Astrocyte (in vitro differentiated cells and primary cell): ENCODE measurements around the gene SPP2. TPM values are rescaled to one million over a fixed set of nuclear protein-coding genes. Genes with fewer than 3 reads are reported as not detected.
A peak's percentile ranks its signal among the peaks of the same experiment; 100 is the strongest.

Experiments used
- DNase-seq: peaks from one replicate; pipeline ENCODE4 v3.0.0-alpha.2; 2010; ENCODE audit warnings: low read depth
- FAIRE-seq: peaks from 2 replicates; lab custom pipeline; 2011; peaks lifted over from hg19 to GRCh38; lab: Jason Lieb, UNC
- H2AFZ ChIP-seq: 2 replicates; pipeline ENCODE4 v1.6.0; 2012; ENCODE audit warnings: low read depth, low read length, inconsistent platforms
- H3K27ac ChIP-seq: 2 replicates; pipeline ENCODE4 v1.5.1; 2011; ENCODE audit warnings: low read depth, low read length, inconsistent platforms
- H3K27me3 ChIP-seq: 2 replicates; pipeline ENCODE4 v1.6.0; 2011; ENCODE audit warnings: low read length, inconsistent platforms; ENCODE audit not compliant: insufficient read depth
- H3K36me3 ChIP-seq: 2 replicates; pipeline ENCODE4 v1.5.1; 2011; ENCODE audit warnings: low read length, inconsistent platforms; ENCODE audit not compliant: insufficient read depth
- H3K4me1 ChIP-seq: 2 replicates; pipeline ENCODE4 v1.5.1; 2011; ENCODE audit warnings: low read length, inconsistent platforms; ENCODE audit not compliant: insufficient read depth
- H3K4me2 ChIP-seq: 2 replicates; pipeline ENCODE4 v1.6.0; 2012; ENCODE audit warnings: low read length, inconsistent platforms
- H3K4me3 ChIP-seq: 2 replicates; pipeline ENCODE4 v1.5.1; 2011; ENCODE audit warnings: low read depth, mild to moderate bottlenecking, low read length, inconsistent platforms; ENCODE audit not compliant: insufficient read depth
- H3K79me2 ChIP-seq: 2 replicates; pipeline ENCODE4 v1.6.0; 2012; ENCODE audit warnings: mild to moderate bottlenecking, low read length, inconsistent platforms; ENCODE audit not compliant: insufficient read depth
- H3K9ac ChIP-seq: 2 replicates; pipeline ENCODE4 v1.6.0; 2012; ENCODE audit warnings: mild to moderate bottlenecking, low read length, inconsistent platforms
- H3K9me3 ChIP-seq: 2 replicates; pipeline ENCODE4 v1.5.1; 2012; ENCODE audit warnings: low read depth, mild to moderate bottlenecking, low read length, inconsistent platforms; ENCODE audit not compliant: insufficient read depth
- H4K20me1 ChIP-seq: 2 replicates; pipeline ENCODE4 v1.6.0; 2012; ENCODE audit warnings: low read length, inconsistent platforms; ENCODE audit not compliant: insufficient read depth
- H3K27ac Mint-ChIP-seq: one replicate; pipeline ENCODE4 v1.8.0; 2021; ENCODE audit warnings: mild to moderate bottlenecking, mixed read lengths; ENCODE audit not compliant: unreplicated experiment
- H3K27me3 Mint-ChIP-seq: one replicate; pipeline ENCODE4 v1.8.0; 2021; ENCODE audit warnings: low read depth, mixed read lengths; ENCODE audit not compliant: unreplicated experiment
- H3K36me3 Mint-ChIP-seq: one replicate; pipeline ENCODE4 v1.8.0; 2021; ENCODE audit warnings: low read depth, mixed read lengths; ENCODE audit not compliant: unreplicated experiment
- H3K4me1 Mint-ChIP-seq: one replicate; pipeline ENCODE4 v1.8.0; 2021; ENCODE audit warnings: low read depth, mixed read lengths; ENCODE audit not compliant: unreplicated experiment
- H3K4me3 Mint-ChIP-seq: one replicate; pipeline ENCODE4 v1.8.0; 2021; ENCODE audit warnings: mild to moderate bottlenecking, moderate library complexity, mixed read lengths; ENCODE audit not compliant: unreplicated experiment
- H3K9me3 Mint-ChIP-seq: one replicate; pipeline ENCODE4 v1.8.0; 2021; ENCODE audit warnings: mild to moderate bottlenecking, mixed read lengths; ENCODE audit not compliant: unreplicated experiment
- EZH2 ChIP-seq: IDR thresholded peaks from 2 replicates; pipeline ENCODE4 v1.6.1; 2012; ENCODE audit warnings: mild to moderate bottlenecking, low read length, inconsistent platforms; ENCODE audit not compliant: insufficient read depth
- total RNA-seq: library from RNA; stranded (reverse); gene quantifications from 2 replicates; pipeline ENCODE4 v1.2.1, GENCODE V29; 2021
- TF ChIP-seq, protein P1 (sequence below): IDR thresholded peaks from 2 replicates; pipeline ENCODE4 v1.5.1; 2011; ENCODE audit warnings: low read depth, mild to moderate bottlenecking, inconsistent platforms, low read length, moderate library complexity; ENCODE audit not compliant: insufficient read depth

SPP2 gene
- total RNA-seq, 1 donor from 2014 or later = not detected

- Histone ChIP-seq H3K36me3 (no peaks in the 10 kb centered on the region), H3K9ac (no peak overlapping the region), H3K27me3 (no peaks in the 10 kb centered on the region), H3K9me3 (no peaks in the 10 kb centered on the region), H3K79me2 (no peaks in the 10 kb centered on the region), H2AFZ (no peak overlapping the region), H3K4me3 (no peak overlapping the region), H3K27ac (no peak overlapping the region), H3K4me2 (no peak overlapping the region), H4K20me1 (no peaks in the 10 kb centered on the region), H3K4me1 (no peaks in the 10 kb centered on the region)
- no peak overlapping the region for H3K4me3 Mint-ChIP-seq
- peaks cover 3% of the 10 kb centered on the region for H3K9me3 Mint-ChIP-seq
- peak overlapping the region; percentile 12 for H3K27ac Mint-ChIP-seq
- no peaks in the 10 kb centered on the region for H3K36me3 Mint-ChIP-seq
- FAIRE-seq (no peak), DNase-seq (no peak)
- H3K27me3 Mint-ChIP-seq = peaks cover 3% of the 10 kb centered on the region
- peaks cover 2% of the 10 kb centered on the region for H3K4me1 Mint-ChIP-seq
- TF ChIP-seq EZH2 = no peak
- TF ChIP-seq, protein P1, sequence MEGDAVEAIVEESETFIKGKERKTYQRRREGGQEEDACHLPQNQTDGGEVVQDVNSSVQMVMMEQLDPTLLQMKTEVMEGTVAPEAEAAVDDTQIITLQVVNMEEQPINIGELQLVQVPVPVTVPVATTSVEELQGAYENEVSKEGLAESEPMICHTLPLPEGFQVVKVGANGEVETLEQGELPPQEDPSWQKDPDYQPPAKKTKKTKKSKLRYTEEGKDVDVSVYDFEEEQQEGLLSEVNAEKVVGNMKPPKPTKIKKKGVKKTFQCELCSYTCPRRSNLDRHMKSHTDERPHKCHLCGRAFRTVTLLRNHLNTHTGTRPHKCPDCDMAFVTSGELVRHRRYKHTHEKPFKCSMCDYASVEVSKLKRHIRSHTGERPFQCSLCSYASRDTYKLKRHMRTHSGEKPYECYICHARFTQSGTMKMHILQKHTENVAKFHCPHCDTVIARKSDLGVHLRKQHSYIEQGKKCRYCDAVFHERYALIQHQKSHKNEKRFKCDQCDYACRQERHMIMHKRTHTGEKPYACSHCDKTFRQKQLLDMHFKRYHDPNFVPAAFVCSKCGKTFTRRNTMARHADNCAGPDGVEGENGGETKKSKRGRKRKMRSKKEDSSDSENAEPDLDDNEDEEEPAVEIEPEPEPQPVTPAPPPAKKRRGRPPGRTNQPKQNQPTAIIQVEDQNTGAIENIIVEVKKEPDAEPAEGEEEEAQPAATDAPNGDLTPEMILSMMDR = no peak
Measured at GRCh38 chr2:234075947-234076346, 25.4 kb downstream of the SPP2 start.

DNA sequence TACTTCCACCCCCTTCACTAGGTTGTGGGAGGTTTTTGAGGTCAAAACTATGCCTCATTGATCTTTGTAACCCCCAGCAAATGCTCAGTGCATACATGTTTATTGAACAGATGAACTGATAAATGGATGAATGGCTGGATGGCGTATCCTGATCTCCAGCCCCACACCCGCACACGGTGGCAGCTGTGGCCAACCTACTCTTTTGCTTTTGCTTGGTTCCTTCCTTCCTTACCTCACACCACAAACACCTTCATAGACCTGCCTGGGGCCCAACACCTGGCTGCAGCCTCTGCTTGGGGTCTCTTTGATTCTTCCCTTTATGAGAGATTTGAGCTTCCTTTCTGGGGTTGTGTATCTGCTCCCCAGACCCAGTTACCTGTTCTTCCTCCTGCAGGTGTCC lies 25.9 kb downstream of the SPP2 start:
- Histone ChIP-seq H3K27ac (no peak overlapping the region), H3K4me2 (no peak overlapping the region), H3K9ac (no peak overlapping the region), H3K4me1 (no peaks in the 10 kb centered on the region), H3K4me3 (no peak overlapping the region), H4K20me1 (no peaks in the 10 kb centered on the region), H2AFZ (no peak overlapping the region), H3K36me3 (no peaks in the 10 kb centered on the region), H3K79me2 (no peaks in the 10 kb centered on the region), H3K27me3 (no peaks in the 10 kb centered on the region), H3K9me3 (no peaks in the 10 kb centered on the region)
- peaks cover 5% of the 10 kb centered on the region for H3K9me3 Mint-ChIP-seq
- peaks cover 2% of the 10 kb centered on the region for H3K4me1 Mint-ChIP-seq
- no peak for FAIRE-seq
- no peak overlapping the region for H3K27ac Mint-ChIP-seq
- no peak for TF ChIP-seq EZH2
- TF ChIP-seq, protein P1 = no peak
- peaks cover 3% of the 10 kb centered on the region for H3K27me3 Mint-ChIP-seq
- no peaks in the 10 kb centered on the region for H3K36me3 Mint-ChIP-seq
- no peak for DNase-seq
- no peak overlapping the region for H3K4me3 Mint-ChIP-seq

DNA sequence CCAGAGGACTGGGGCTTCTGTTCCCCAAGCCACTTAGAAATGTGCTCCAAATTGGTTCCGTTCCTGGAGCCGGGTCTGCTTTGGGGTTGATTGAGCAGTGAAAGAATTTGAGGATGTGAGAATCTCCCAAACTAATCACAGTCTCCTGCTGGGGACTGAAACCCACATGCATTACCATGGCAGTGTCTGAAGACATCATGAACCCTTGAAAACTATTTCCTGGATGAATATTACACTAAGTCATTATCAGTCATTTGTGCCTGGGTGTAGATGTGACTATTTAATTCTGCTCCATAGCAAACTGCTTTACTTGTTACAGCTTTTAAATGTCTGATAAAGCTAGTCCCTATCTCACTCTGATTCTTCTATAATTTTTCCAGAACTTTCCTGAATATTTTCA lies 27.6 kb downstream of the SPP2 start:
- Mint-ChIP-seq H3K4me1 (peaks cover 2% of the 10 kb centered on the region), H3K27me3 (peaks cover 10% of the 10 kb centered on the region), H3K4me3 (no peak overlapping the region), H3K36me3 (no peaks in the 10 kb centered on the region), H3K9me3 (peaks cover 5% of the 10 kb centered on the region), H3K27ac (no peak overlapping the region)
- Histone ChIP-seq H3K79me2 (no peaks in the 10 kb centered on the region), H4K20me1 (no peaks in the 10 kb centered on the region), H3K4me2 (no peak overlapping the region), H3K4me3 (no peak overlapping the region), H3K27ac (no peak overlapping the region), H3K9me3 (no peaks in the 10 kb centered on the region), H3K36me3 (no peaks in the 10 kb centered on the region), H3K4me1 (no peaks in the 10 kb centered on the region), H3K27me3 (no peaks in the 10 kb centered on the region), H3K9ac (no peak overlapping the region), H2AFZ (no peak overlapping the region)
- FAIRE-seq (no peak), DNase-seq (no peak)
- TF ChIP-seq, protein P1 = no peak
- TF ChIP-seq EZH2 = no peak
